Upper lobe of left lung (tissue), 6 donors: Measurements from ENCODE around the gene RBBP8NL. TPM values are rescaled to one million over a fixed set of nuclear protein-coding genes. Genes with fewer than 3 reads are reported as not detected.

Source experiments
- ATAC-seq, 2 donors: fragments of 200-7000 bp; cut with Tn5 transposase; one replicate each; pipeline ENCODE4 v1.9.1; 2022; ENCODE audit warnings: mild to moderate bottlenecking in 2 of 2, moderate library complexity in 2 of 2; ENCODE audit not compliant: low FRiP score in 2 of 2
- DNase-seq, 2 donors: peaks; one replicate each; pipeline ENCODE4 v3.0.0-alpha.2; 2019 to 2020
- H3K27ac ChIP-seq, 4 donors: fragments of 200-600 bp; sonication (generic); one replicate each; pipeline ENCODE4 v1.5.1; 2016 to 2019
- H3K27me3 ChIP-seq, 4 donors: fragments of 200-600 bp; sonication (generic); one replicate each; pipeline ENCODE4 v1.5.1; 2017 to 2019
- H3K36me3 ChIP-seq, 4 donors: fragments of 200-600 bp; sonication (generic); one replicate each; pipeline ENCODE4 v1.5.1; 2016 to 2019
- H3K4me1 ChIP-seq, 4 donors: fragments of 200-600 bp; sonication (generic); one replicate each; pipeline ENCODE4 v1.5.1; 2018 to 2019
- H3K4me3 ChIP-seq, 4 donors: fragments of 200-600 bp; sonication (generic); one replicate each; pipeline ENCODE4 v1.5.1; 2017 to 2019; ENCODE audit warnings: mild to moderate bottlenecking in 2 of 4, moderate library complexity in 1 of 4
- H3K9me3 ChIP-seq, 4 donors: fragments of 200-600 bp; sonication (generic); one replicate each; pipeline ENCODE4 v1.5.1; 2018 to 2019
- EP300 ChIP-seq, 4 donors: sonication (generic); formaldehyde crosslinking; IDR thresholded peaks; one replicate each; pipeline ENCODE4 v1.5.1; 2017; ENCODE audit warnings: antibody characterized with exemption in 4 of 4, control low read depth in 2 of 4
- POLR2A ChIP-seq, 4 donors: fragments of 450-650 bp; IDR thresholded peaks; one replicate each; pipeline ENCODE4 v1.5.1; 2016 to 2017; ENCODE audit warnings: antibody characterized with exemption in 4 of 4, mild to moderate bottlenecking in 2 of 4
- POLR2AphosphoS5 ChIP-seq, 2 donors: sonication (generic); formaldehyde crosslinking; IDR thresholded peaks; one replicate each; pipeline ENCODE4 v1.5.1; 2017; ENCODE audit warnings: antibody characterized with exemption in 2 of 2
- WGBS, 2 donors: methylation state at CpG; one replicate each; pipeline ENCODE4 v1.1.5; 2017 to 2018; 5-methylcytosine and 5-hydroxymethylcytosine counted together
- total RNA-seq, 6 donors: library from RNA; depleted of rRNA in 4 of 6; stranded (reverse); fragments of >200 nt in 4 of 6; gene quantifications; one replicate each; pipeline versions ENCODE4 v1.1.0 to v1.2.1, GENCODE V29; 2016 to 2021
- TF ChIP-seq, protein P1 (sequence below), 6 experiments: fragments of 450-650 bp in 4 of 6; fragments of 200-600 bp in 2 of 6; sonication (generic) in 2 of 6; IDR thresholded peaks; one replicate each; pipeline ENCODE4 v1.5.1; 2016 to 2019; ENCODE audit warnings: antibody characterized with exemption in 6 of 6
- donor health status: DM: no; HTN: no; CAD: no; lungs with moderate emphysema.
- donor health status: DM: no; HTN: yes; CAD: no; lungs with severe emphysema.

Gene RBBP8NL
- total RNA-seq, 6 donors from 2014 or later, result 0.51 to 6.3 (median 1.9) TPM; not detected in 1

DNA sequence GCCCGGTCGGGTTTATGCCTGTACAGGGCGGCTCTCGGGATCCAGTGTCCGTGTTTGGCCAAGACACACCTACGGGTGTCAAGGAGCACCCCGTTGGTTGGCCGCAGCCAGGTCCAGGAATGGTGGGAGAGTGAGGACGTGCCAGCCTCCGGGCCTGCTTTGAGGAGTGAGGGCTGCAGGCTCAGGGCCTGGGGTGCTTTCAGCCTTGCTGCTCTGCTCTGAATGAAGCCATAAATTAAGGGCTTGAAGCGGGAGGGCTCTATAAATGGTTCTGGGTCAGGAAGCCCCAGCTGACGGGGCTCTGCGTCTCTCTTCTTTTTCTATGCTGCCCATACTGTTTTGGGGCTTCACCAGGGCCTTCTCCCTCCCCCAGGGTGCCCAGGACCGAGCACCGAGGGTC, 33.3 kb upstream of the RBBP8NL start:
- TF ChIP-seq, protein P1, sequence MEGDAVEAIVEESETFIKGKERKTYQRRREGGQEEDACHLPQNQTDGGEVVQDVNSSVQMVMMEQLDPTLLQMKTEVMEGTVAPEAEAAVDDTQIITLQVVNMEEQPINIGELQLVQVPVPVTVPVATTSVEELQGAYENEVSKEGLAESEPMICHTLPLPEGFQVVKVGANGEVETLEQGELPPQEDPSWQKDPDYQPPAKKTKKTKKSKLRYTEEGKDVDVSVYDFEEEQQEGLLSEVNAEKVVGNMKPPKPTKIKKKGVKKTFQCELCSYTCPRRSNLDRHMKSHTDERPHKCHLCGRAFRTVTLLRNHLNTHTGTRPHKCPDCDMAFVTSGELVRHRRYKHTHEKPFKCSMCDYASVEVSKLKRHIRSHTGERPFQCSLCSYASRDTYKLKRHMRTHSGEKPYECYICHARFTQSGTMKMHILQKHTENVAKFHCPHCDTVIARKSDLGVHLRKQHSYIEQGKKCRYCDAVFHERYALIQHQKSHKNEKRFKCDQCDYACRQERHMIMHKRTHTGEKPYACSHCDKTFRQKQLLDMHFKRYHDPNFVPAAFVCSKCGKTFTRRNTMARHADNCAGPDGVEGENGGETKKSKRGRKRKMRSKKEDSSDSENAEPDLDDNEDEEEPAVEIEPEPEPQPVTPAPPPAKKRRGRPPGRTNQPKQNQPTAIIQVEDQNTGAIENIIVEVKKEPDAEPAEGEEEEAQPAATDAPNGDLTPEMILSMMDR (IDR thresholded peaks at IDR 0.05), result no peak
- TF ChIP-seq EP300 (IDR thresholded peaks at IDR 0.05), result no peak
- TF ChIP-seq POLR2AphosphoS5 (IDR thresholded peaks at IDR 0.05), result no peak
- TF ChIP-seq POLR2A (IDR thresholded peaks at IDR 0.05), result no peak
- peaks cover 0 to 17% (median 6%) of the 10 kb centered on the region in 4 donors for H3K27me3 ChIP-seq
- no peak overlapping the region for H3K27ac ChIP-seq
- H3K4me3 ChIP-seq, result no peak overlapping the region
- H3K9me3 ChIP-seq, result no peaks in the 10 kb centered on the region
- no peaks in the 10 kb centered on the region for H3K36me3 ChIP-seq
- H3K4me1 ChIP-seq, result peaks cover 0 to 9% (median 2%) of the 10 kb centered on the region in 4 donors
- WGBS, 2 donors, result 76 to 79% methylated on average over 13 to 15 of the region's 15 CpGs
- ATAC-seq (no peak), DNase-seq (peak in 1 of 2 donors; percentile 46)

DNA sequence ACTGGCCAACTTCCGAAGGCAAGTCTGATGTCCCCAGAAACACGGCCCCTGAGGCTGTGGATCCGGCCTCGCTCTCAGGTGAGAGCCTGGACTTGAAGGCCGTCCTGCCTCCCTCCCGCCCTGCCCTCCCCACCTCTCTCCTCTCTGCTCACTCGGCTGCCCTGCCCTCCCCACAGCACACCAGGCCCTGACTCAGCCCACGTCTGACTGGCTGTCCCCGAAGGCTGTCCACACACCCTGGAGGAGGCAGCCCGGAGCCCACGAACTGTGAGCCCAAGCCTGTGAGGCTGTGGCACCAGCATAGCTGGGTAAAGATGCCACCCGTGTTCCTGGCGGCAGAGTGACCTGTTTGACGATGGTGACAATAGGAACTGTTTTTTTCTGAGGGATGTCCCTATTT, 32.1 kb upstream of the RBBP8NL start:
- ATAC-seq (no peak), DNase-seq (no peak)
- Histone ChIP-seq H3K27ac (no peak overlapping the region), H3K4me1 (peaks cover 0 to 9% (median 2%) of the 10 kb centered on the region in 4 donors), H3K9me3 (no peaks in the 10 kb centered on the region), H3K36me3 (no peaks in the 10 kb centered on the region), H3K27me3 (peaks cover 0 to 17% (median 6%) of the 10 kb centered on the region in 4 donors), H3K4me3 (no peak overlapping the region)
- TF ChIP-seq POLR2AphosphoS5 (IDR thresholded peaks at IDR 0.05), result no peak
- TF ChIP-seq EP300 (IDR thresholded peaks at IDR 0.05), result no peak
- TF ChIP-seq POLR2A (IDR thresholded peaks at IDR 0.05), result no peak
- TF ChIP-seq, protein P1 (IDR thresholded peaks at IDR 0.05), result no peak
- WGBS, 2 donors, result 49 to 51% methylated on average over 6 to 11 of the region's 14 CpGs

DNA sequence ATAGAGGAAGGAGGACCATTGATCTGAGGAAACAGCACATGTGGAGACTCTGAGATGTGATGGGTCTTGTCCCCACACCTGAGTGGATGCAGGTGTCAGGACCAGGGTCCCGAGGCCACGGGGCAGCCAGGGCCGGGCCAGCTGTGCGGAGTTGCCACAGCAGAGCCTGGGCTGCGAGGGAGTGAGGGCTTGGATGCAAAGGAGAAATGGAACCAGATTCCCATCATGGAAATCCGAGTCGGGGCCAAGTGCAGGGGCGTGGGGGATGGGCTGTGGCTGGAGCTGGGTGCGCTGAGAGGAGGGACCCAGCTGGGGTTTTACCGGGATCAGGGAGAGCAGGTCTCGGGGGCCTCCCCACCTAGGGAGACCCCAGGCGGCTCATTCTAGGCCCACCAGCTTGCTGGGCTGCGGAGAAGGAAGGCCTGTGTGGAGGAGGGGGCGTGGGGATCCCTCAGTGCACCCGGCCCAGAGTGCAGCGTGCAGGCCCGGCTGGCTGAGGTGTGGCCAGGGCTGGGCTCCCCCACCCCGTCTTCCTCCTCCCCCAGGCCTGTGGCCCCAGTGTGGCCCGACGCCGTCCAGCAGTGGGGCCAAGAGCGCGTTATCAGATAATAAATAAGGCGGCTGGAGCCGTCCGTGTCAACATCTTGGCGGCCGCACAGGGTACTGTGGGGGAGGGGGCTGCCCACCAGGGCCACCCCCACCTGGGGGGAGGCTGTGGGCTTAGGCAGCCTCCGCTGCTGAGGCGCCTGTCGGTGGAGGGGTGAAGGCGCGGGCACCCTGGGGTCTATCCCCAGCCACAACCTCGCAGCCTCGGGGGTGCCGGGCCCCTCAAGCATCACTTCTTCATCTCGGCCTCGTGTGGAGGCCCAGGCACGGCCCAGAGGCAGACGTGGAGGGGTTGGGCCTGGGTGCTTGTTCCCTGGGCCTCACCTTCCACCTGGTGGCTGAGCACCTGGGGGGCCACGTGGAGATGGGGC, 31.2 kb upstream of the RBBP8NL start:
- TF ChIP-seq, protein P1 (IDR thresholded peaks at IDR 0.05), result no peak
- no peak for TF ChIP-seq POLR2AphosphoS5 (IDR thresholded peaks at IDR 0.05)
- no peak for TF ChIP-seq EP300 (IDR thresholded peaks at IDR 0.05)
- TF ChIP-seq POLR2A (IDR thresholded peaks at IDR 0.05), result no peak
- H3K4me1 ChIP-seq, result peaks cover 0 to 9% (median 2%) of the 10 kb centered on the region in 4 donors
- H3K27me3 ChIP-seq, result peaks cover 0 to 17% (median 6%) of the 10 kb centered on the region in 4 donors
- no peak overlapping the region for H3K4me3 ChIP-seq
- no peaks in the 10 kb centered on the region for H3K9me3 ChIP-seq
- DNase-seq (peak in 1 of 2 donors; percentile 79), ATAC-seq (no peak)
- no peak overlapping the region for H3K27ac ChIP-seq
- H3K36me3 ChIP-seq, result no peaks in the 10 kb centered on the region
- 32 to 38% methylated on average over 8 to 17 of the region's 41 CpGs for WGBS, 2 donors

DNA sequence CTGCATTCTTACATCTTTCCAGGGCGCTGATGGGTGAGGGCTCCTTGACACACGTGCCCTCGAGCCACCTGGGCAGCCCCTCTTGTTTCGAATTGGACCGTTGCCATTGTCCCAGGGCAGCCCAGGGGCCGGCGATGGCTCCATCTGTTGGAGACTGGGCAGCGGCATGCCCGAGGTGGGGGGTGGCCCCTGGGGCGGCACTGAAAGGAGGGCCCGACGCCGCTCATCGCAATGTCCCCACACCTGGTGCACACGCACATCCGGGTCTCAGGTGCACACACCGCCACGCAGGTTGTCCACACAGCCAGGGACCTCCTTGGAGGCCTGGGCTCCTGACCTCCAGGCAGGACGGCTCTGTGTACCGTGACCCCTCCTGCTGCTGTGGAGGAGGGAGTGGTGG, 30.5 kb upstream of the RBBP8NL start:
- DNase-seq, result peak in 1 of 2 donors; percentile 80
- Histone ChIP-seq H3K9me3 (no peaks in the 10 kb centered on the region), H3K27me3 (peaks cover 0 to 18% (median 6%) of the 10 kb centered on the region in 4 donors), H3K27ac (no peak overlapping the region), H3K4me1 (peaks cover 0 to 9% (median 2%) of the 10 kb centered on the region in 4 donors), H3K36me3 (no peaks in the 10 kb centered on the region), H3K4me3 (no peak overlapping the region)
- ATAC-seq, result no peak
- no peak for TF ChIP-seq POLR2AphosphoS5 (IDR thresholded peaks at IDR 0.05)
- TF ChIP-seq, protein P1 (IDR thresholded peaks at IDR 0.05), result peak in 1 of 6 experiments; percentile 8
- 77 to 82% methylated on average over 11 to 15 of the region's 20 CpGs for WGBS, 2 donors
